VCaP (cell line): ENCODE results near the gene SLC13A3.
A peak's percentile ranks its signal among the peaks of the same experiment; 100 is the strongest.

Source experiments
- H3K27ac ChIP-seq: fragments of 450-650 bp; 2 replicates; pipeline ENCODE4 v1.5.1; 2017
- TF ChIP-seq, protein P1 (sequence below): fragments of 450-650 bp; conservative IDR thresholded peaks from 2 replicates; pipeline ENCODE4 v1.5.1; 2017; ENCODE audit warnings: mild to moderate bottlenecking, moderate library complexity

SLC13A3 gene

DNA sequence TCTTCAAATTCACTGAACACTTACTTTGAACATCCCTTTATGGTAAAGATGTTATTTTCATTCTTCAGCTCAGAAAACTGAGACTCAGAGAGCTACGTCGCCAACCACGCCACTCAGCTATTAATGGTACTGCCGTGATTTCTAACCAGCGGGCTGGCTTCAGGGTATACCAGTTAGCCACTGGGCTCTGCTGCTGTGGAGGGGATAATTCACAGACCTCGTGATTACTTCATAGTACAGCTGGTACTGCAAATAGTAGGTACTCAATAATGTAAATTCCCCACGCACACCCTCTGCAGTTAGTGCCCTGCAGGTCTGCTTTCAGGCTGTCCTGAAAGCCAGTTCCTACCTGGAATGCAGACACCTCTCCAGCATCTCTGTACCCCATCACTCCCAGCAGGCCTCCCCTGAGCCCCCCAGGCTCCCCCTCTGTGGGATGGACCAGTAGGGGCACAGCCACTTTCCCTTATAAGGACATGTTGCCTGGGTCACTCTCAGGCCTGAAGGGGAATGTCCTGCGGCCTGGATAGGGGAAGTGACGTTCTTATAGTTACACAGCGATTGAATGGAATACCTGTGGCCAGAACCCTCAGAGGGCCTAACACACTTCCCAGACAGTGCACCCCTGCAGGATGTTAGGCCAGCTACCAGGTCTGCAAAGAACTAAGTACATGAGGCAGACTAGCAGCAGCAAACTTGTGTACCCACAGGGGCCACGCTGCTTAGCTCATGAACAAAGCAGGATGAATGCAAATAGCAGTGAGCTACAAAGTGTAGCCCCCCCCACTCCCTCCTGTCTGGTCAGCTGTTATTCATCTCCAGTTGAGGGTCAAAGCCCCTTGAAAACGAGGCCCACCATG lies 99.5 kb downstream of the SLC13A3 start:
- TF ChIP-seq, protein P1, sequence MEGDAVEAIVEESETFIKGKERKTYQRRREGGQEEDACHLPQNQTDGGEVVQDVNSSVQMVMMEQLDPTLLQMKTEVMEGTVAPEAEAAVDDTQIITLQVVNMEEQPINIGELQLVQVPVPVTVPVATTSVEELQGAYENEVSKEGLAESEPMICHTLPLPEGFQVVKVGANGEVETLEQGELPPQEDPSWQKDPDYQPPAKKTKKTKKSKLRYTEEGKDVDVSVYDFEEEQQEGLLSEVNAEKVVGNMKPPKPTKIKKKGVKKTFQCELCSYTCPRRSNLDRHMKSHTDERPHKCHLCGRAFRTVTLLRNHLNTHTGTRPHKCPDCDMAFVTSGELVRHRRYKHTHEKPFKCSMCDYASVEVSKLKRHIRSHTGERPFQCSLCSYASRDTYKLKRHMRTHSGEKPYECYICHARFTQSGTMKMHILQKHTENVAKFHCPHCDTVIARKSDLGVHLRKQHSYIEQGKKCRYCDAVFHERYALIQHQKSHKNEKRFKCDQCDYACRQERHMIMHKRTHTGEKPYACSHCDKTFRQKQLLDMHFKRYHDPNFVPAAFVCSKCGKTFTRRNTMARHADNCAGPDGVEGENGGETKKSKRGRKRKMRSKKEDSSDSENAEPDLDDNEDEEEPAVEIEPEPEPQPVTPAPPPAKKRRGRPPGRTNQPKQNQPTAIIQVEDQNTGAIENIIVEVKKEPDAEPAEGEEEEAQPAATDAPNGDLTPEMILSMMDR = no peak
- H3K27ac ChIP-seq = no peak overlapping the region

DNA sequence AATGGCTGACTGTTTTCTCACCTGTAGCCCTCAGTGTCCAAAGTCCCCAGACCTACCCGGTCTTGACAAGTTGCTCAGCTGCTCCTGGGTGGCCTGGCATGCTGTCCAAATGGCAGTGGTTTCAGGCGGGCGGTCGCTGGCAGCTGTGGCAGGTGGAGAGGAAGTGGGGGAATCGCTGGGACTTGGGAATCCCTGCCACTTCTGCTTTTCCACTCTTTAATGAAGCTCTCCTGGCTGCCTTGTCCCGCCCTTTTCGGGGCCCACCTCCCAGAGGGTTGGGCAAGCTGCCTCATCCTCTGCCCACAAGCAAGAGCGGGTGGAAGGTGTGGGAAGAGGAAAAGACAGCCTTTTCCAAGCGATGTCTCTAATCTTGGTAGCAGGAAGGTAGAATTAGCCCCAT lies 100.8 kb downstream of the SLC13A3 start, which contains the start of gene OCSTAMP:
TSS of gene OCSTAMP (minus strand) at position 194 of the 400 bp plus-strand sequence. CDS start at position 100, 94 bp downstream.
- no peak within 1 kb of the TSS for H3K27ac ChIP-seq
- TF ChIP-seq, protein P1 = no peak

DNA sequence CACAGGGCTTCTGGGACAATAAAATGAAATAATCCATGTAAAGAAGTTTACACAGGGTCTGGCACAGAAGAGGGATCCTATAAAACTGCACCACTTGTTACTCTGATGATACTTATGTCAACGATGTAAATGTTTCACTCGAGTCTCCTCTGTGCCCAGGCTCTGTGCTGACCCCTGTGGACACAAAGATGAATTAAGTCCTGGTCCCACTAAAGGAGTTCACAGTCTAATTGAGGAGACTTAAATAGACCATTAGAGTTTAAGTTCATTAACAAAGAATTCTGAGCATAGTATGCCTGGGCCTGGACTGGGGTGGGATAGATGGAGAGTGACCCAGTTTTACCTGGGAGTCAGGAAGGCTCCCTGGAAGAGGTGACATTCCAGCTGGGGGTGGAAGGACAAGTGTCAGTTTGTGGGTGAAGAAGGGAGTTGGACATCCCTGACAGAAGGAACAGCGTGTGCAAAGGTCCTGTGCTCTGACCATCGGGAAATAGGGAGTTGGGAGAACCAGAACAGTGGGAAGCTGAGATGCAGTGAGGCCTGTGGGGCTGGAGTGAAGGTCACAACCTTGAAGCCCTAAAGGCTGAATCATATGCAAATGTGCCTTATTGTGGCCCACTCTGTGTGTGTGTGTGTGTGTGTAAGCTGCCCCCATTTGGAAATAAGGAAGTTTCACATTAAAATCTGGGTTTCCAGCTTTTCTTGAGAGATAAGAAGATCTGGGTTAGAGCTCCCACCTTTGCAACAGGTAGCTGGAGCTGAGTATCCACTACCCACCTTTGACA lies 101.9 kb downstream of the SLC13A3 start:
- H3K27ac ChIP-seq = no peak overlapping the region
- TF ChIP-seq, protein P1 = 0 out of 2 replicates have a peak, but pooled peaks have one; percentile 14

DNA sequence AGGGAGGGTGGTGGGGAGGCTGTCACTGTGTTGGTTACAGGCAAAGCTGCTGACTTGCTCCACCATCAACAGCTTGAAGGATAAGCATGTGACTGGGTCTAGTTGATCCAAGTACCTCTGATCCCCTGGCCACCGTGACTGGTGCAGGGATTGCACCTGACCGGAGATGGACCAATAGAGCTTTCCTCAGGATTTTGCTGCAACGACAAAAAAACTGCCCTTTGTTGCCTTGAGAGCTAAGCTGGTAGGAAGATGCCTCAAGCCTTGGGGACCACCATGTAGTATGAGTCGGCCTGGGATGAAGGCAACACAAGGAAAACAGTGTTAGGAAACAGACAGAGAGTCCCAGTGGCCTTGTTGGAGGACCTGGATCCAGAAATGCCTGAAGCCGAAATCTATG lies 102.6 kb downstream of the SLC13A3 start:
- no peak overlapping the region for H3K27ac ChIP-seq
- TF ChIP-seq, protein P1 = no peak

DNA sequence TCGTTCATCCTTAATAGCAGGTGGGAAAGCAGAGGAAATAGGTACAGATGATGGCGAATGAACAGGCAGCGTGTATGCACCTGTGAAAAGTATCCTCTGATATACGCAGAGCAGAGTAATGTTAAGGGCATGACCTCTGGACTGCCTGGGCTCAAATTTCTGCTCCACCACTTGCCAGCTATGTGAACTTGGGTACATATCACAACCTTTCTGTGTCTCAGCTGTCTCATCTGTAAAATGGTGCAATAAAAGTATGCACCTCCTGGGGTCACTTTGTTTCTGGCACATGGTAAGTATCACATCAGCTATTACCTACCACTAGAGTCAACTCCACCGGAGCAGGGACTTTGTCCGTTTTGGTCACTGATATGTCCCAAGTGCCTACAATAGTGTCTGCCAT lies 103.3 kb downstream of the SLC13A3 start:
- TF ChIP-seq, protein P1 = no peak
- H3K27ac ChIP-seq = no peak overlapping the region

DNA sequence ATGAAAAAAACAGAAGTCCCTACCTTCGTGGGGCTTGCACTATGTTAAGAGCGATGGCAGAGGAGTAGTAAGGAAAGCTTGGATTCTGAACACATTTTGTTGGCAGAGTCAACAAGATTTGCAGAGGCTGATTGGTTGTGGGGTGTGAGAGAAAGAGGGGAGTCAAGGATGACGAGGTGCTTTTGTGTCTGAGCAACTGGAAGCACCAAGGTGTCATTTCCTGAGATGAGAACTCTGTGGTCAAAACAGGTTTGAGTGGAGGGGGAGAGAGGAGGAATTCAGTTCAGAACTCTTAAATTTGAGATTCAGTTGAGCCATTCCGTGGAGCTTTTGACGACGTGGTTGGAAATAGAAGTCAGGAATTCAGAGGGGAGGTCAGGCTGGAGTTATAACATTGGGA lies 104.3 kb downstream of the SLC13A3 start:
- TF ChIP-seq, protein P1 = no peak
- no peak overlapping the region for H3K27ac ChIP-seq

DNA sequence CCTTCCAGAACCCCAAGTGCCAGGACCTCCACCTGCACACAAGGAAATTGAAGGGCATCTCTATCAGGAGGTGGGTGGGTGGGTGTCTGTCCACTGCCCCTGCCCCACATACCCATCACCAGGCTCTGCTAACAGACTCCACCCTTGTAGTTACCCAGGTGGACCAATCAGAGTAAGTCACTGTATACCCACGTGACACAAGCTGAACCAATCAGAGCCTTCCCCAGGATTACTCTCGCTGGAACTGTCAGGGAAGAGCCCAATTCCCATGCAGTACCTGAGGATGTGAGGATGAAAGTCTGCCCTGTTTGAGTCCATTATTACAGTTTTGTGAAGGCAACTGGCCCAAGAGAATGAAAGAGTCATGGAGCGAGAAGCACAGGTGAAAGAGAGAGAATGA lies 105.0 kb downstream of the SLC13A3 start:
- TF ChIP-seq, protein P1 = no peak

More for the DNA sequence above, 105.0 kb downstream of the SLC13A3 start:
- no peak overlapping the region for H3K27ac ChIP-seq
